GM21717 (cell line): Measurements from ENCODE around the gene NXT1.
"Not testable (repeated sequence)": the region's sequence is repeated elsewhere in the genome, so short reads cannot be mapped to it uniquely, and the experiment has no call there.

Experiments
- ATAC-seq: cut with Tn5 transposase; IDR thresholded peaks from one replicate; pipeline ENCODE4 v1.9.1; 2021; ENCODE audit warnings: mild to moderate bottlenecking, moderate library complexity; ENCODE audit not compliant: unreplicated experiment

NXT1 gene

GRCh38 chr20:23327617-23328333 lies 22.8 kb upstream of the NXT1 start:
- ATAC-seq: no peak

- no peak for ATAC-seq
Observed at GRCh38 chr20:23331450-23332350, 18.9 kb upstream of the NXT1 start.

- no peak for ATAC-seq
Observed at GRCh38 chr20:23332467-23332866, 18.1 kb upstream of the NXT1 start.

- no peak for ATAC-seq
Observed at GRCh38 chr20:23334111-23334510, 16.5 kb upstream of the NXT1 start.

- no peak for ATAC-seq
Observed at GRCh38 chr20:23335521-23335920, 15.1 kb upstream of the NXT1 start.

- no peak for ATAC-seq
Observed at GRCh38 chr20:23336476-23336875, 14.1 kb upstream of the NXT1 start.

GRCh38 chr20:23337312-23337711 lies 13.3 kb upstream of the NXT1 start:
- ATAC-seq: no peak

- no peak for ATAC-seq
Observed at GRCh38 chr20:23339986-23340385, 10.6 kb upstream of the NXT1 start.

- no peak for ATAC-seq
Observed at GRCh38 chr20:23340524-23340923, 10.1 kb upstream of the NXT1 start.

- ATAC-seq: no peak
Observed at GRCh38 chr20:23341073-23341472, 9.5 kb upstream of the NXT1 start.

- ATAC-seq: no peak
Observed at GRCh38 chr20:23343590-23343989, 7.0 kb upstream of the NXT1 start.

GRCh38 chr20:23344336-23344735 lies 6.3 kb upstream of the NXT1 start:
- ATAC-seq: no peak

- no peak for ATAC-seq
Observed at GRCh38 chr20:23346002-23346401, 4.6 kb upstream of the NXT1 start.

GRCh38 chr20:23347791-23348190 lies 2.8 kb upstream of the NXT1 start:
- no peak for ATAC-seq

GRCh38 chr20:23348510-23348909 lies 2.1 kb upstream of the NXT1 start:
- not testable (repeated sequence) for ATAC-seq

- peak; percentile 36 for ATAC-seq
Observed at GRCh38 chr20:23349338-23350195, 1.0 kb upstream of the NXT1 start.

- peak; percentile 25 for ATAC-seq
Observed at GRCh38 chr20:23350904-23351838, 580 bp downstream of the NXT1 start.

- ATAC-seq: no peak
Observed at GRCh38 chr20:23356203-23356602, 5.6 kb downstream of the NXT1 start.

- ATAC-seq: peak; percentile 74
Observed at GRCh38 chr20:23357767-23358562, 7.4 kb downstream of the NXT1 start.
